ENCODE measurements around the gene ANAPC7. TPM values are rescaled to one million over a fixed set of nuclear protein-coding genes. Genes with fewer than 3 reads are reported as not detected.
"Not testable (repeated sequence)": the region's sequence is repeated elsewhere in the genome, so short reads cannot be mapped to it uniquely, and the experiment has no call there.

ANAPC7 gene
- total RNA-seq, 2 donors from 2014 or later: 25.9 to 45.8 TPM

DNA sequence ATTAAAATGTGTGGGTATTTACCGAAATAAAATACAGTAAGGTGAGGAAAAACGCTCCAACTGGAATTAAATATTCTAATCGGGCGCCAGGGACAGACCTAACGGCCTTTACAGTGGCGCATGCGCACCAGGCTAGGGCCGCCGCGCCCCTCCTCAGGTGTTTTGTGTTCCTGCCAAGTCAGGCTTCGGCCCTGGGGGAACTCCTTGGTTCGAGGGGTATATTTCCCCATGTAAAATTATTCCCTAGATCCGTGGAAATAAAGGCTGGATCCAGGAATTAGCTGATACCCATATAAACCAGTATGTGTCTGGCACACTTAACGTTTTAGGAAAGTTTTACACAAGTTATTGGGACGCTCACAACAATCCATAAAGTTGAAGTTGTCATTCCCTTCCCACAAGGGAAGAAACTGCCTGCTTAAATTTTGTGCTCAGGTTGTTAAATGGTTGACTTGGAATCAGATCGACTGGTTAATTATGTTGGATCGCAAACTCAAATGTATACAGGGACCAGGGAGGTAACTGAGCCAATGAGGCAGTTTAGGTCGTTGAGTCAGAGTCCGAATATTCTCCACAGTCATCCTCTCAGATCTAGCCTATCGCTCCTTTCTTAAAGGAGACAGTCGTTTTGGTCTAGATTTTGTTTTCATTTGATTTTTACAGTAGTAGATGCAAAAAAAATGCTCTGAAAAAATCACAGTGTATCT lies 621 bp upstream of the ANAPC7 start:
- 19% methylated on average over 21 of the region's 21 CpGs for WGBS, 2 donors
- DNase-seq (peak; percentile 77 to 85 (median 82)), ATAC-seq (peak; percentile 84)
- intact Hi-C loops (cut with DNase I): no loop called here
- Histone ChIP-seq H3K27me3 (no peaks in the 10 kb centered on the region), H3K9me3 (no peaks in the 10 kb centered on the region), H3K4me1 (peaks cover 22% of the 10 kb centered on the region), H3K36me3 (replicated peaks in 1 of 2; ENCODE audit: insufficient read depth in 1 of 2, low read depth in 2 of 2) (no peaks in the 10 kb centered on the region), H3K27ac (peak overlapping the region; percentile 80 to 98 (median 94)), H3K4me3 (peak overlapping the region; percentile 98 to 100)
- TF ChIP-seq, protein P1, sequence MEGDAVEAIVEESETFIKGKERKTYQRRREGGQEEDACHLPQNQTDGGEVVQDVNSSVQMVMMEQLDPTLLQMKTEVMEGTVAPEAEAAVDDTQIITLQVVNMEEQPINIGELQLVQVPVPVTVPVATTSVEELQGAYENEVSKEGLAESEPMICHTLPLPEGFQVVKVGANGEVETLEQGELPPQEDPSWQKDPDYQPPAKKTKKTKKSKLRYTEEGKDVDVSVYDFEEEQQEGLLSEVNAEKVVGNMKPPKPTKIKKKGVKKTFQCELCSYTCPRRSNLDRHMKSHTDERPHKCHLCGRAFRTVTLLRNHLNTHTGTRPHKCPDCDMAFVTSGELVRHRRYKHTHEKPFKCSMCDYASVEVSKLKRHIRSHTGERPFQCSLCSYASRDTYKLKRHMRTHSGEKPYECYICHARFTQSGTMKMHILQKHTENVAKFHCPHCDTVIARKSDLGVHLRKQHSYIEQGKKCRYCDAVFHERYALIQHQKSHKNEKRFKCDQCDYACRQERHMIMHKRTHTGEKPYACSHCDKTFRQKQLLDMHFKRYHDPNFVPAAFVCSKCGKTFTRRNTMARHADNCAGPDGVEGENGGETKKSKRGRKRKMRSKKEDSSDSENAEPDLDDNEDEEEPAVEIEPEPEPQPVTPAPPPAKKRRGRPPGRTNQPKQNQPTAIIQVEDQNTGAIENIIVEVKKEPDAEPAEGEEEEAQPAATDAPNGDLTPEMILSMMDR (IDR thresholded peaks at IDR 0.05): no peak
- TF ChIP-seq POLR2A (IDR thresholded peaks at IDR 0.05): no peak

DNA sequence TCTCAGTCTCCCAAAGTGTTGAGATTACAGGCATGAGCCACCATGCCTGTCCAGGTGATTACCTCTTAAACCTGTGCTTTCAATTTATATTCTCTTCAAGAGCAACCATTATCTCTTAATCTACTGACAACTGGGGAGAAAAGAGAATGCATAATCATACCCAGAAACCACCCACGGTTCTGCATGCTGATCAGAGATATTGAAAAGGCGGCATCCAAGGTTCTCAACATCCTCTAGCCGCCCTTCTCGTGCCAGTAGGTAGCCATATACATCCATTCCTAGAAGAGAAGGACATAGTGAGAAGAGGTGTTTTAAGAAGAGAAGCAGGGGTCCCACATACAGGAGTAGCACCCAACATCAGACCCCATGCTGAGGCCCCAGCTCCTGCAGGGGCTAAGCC lies 20.8 kb downstream of the ANAPC7 start:
- Histone ChIP-seq H3K36me3 (replicated peaks in 1 of 2; ENCODE audit: insufficient read depth in 1 of 2, low read depth in 2 of 2) (peaks cover 15 to 27% of the 10 kb centered on the region in 2 donors), H3K27ac (no peak overlapping the region), H3K4me1 (no peaks in the 10 kb centered on the region), H3K27me3 (no peaks in the 10 kb centered on the region), H3K4me3 (no peak overlapping the region), H3K9me3 (no peaks in the 10 kb centered on the region)
- WGBS, 2 donors: 96% methylated on average over 4 of the region's 4 CpGs
- no peak for DNase-seq
- intact Hi-C loops (cut with DNase I): no loop called here
- ATAC-seq: no peak
- TF ChIP-seq POLR2A (IDR thresholded peaks at IDR 0.05): no peak
- TF ChIP-seq, protein P1 (IDR thresholded peaks at IDR 0.05): no peak

DNA sequence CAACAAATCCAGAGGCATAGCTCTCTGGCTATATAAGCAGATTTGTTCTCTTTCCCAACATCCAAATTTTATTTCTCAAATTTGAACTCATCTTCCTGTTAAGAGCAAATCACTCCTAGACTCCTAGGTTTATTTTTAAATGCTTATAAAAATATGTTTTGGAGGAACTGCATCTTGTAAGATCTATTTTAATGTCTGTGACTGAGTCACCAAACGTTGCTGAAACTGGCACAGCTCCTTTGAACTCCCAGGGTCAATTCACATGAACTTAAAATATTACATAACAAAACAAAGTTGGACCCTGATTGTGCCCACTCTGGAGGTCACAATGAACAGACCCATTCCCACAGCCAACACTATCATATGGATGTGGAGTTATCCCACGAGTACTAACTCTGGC lies 23.9 kb downstream of the ANAPC7 start:
- H3K4me3 ChIP-seq: no peak overlapping the region
- no peak overlapping the region for H3K27ac ChIP-seq
- ATAC-seq: no peak
- WGBS, 2 donors: 73 to 79% methylated on average over 2 of the region's 2 CpGs
- no peak for DNase-seq
- intact Hi-C loops (cut with DNase I): no loop called here
- H3K27me3 ChIP-seq: no peaks in the 10 kb centered on the region
- no peaks in the 10 kb centered on the region for H3K9me3 ChIP-seq
- TF ChIP-seq, protein P1 (IDR thresholded peaks at IDR 0.05): no peak
- TF ChIP-seq POLR2A (IDR thresholded peaks at IDR 0.05): no peak
- no peaks in the 10 kb centered on the region for H3K4me1 ChIP-seq
- peaks cover 18 to 31% of the 10 kb centered on the region in 2 donors for H3K36me3 ChIP-seq (replicated peaks in 1 of 2; ENCODE audit: insufficient read depth in 1 of 2, low read depth in 2 of 2)

DNA sequence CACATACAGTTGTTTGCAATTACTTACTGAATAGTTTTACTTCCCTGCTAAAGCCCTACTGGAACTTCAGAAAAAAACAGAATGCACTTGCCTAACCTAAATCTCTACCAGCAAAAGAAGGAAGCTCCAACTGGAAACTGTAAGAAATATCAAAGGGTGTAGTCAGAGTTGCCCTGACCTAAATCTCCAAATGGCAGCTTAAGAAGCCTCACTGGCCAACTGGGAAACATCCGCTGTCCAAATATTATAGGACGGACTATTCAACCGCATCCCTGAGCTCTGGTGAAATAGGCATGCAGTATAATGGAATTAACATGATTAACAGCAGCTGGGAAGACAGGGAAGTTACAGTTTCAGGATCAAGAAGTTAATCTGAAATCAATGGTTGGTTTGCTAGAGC lies 24.3 kb downstream of the ANAPC7 start:
- Histone ChIP-seq H3K4me1 (no peaks in the 10 kb centered on the region), H3K27me3 (no peaks in the 10 kb centered on the region), H3K9me3 (no peaks in the 10 kb centered on the region), H3K36me3 (replicated peaks in 1 of 2; ENCODE audit: insufficient read depth in 1 of 2, low read depth in 2 of 2) (peaks cover 18 to 32% of the 10 kb centered on the region in 2 donors), H3K4me3 (no peak overlapping the region), H3K27ac (no peak overlapping the region)
- no peak for ATAC-seq
- intact Hi-C loops (cut with DNase I): no loop called here
- WGBS, 2 donors: 92 to 100% methylated on average over 3 of the region's 3 CpGs
- DNase-seq: no peak
- no peak for TF ChIP-seq POLR2A (IDR thresholded peaks at IDR 0.05)
- TF ChIP-seq, protein P1 (IDR thresholded peaks at IDR 0.05): no peak

DNA sequence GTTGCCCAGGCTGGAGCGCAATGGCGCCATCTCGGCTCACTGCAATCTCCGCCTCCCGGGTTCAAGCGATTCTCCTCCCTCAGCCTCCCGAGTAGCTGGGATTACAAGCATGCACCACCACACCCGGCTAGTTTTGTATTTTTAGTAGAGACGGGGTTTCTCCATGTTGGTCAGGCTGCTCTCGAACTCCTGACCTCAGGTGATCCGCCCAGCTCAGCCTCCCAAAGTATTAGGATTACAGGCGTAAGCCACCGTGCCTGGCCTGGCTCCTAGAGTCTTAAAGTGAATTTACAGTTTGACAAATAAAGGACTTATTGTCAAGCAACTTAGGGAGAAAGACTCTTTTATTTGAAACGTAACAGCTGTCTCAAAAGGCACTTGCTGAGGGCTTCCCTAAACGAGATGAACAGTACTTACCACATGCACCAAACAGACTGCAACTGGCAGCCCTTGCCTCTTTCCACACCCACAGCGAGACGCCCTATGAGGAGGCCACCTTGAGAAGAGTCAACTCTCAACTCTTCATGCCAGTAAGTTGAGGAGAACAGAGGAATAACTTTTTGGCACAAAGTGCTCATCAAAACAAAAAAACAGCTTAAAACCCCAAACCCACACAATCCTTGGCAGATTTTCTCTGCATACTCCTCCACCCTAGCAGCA lies 25.2 kb downstream of the ANAPC7 start:
- H3K9me3 ChIP-seq; DNase-seq; H3K4me3 ChIP-seq; ATAC-seq; H3K27ac ChIP-seq; H3K4me1 ChIP-seq; H3K27me3 ChIP-seq; intact Hi-C loops (cut with DNase I): not testable (repeated sequence)
- 92 to 94% methylated on average over 17 of the region's 17 CpGs for WGBS, 2 donors
- peaks cover 18 to 33% of the 10 kb centered on the region in 2 donors for H3K36me3 ChIP-seq (replicated peaks in 1 of 2; ENCODE audit: insufficient read depth in 1 of 2, low read depth in 2 of 2)

Data from body of pancreas (tissue), 4 donors.